Measurements from ENCODE around the gene EXOC7. TPM values are rescaled to one million over a fixed set of nuclear protein-coding genes. Genes with fewer than 3 reads are reported as not detected.

The EXOC7 gene
- total RNA-seq, 4 donors from 2014 or later = 51.7 to 87.3 (median 75.1) TPM

GRCh38 chr17:76150712-76151622, 47.4 kb upstream of the EXOC7 start:
- Histone ChIP-seq H3K4me1 (peaks cover 0 to 10% (median 2%) of the 10 kb centered on the region in 4 donors), H3K9me3 (no peaks in the 10 kb centered on the region), H3K4me3 (no peak overlapping the region), H3K27me3 (no peaks in the 10 kb centered on the region), H3K36me3 (peaks cover 0 to 37% (median 0%) of the 10 kb centered on the region in 3 donors), H3K27ac (peak overlapping the region in 2 of 4 donors; percentile 40 to 48)
- TF ChIP-seq EP300 (IDR thresholded peaks at IDR 0.05) = no peak
- DNase-seq (ENCODE audit: low spot score in 2 of 2) = no peak
- 83 to 86% methylated on average over 23 of the region's 23 CpGs for WGBS, 2 donors

- no peak overlapping the region for H3K27ac ChIP-seq
- WGBS, 2 donors = 92 to 95% methylated on average over 9 to 10 of the region's 10 CpGs
- H3K9me3 ChIP-seq = no peaks in the 10 kb centered on the region
- H3K27me3 ChIP-seq = no peaks in the 10 kb centered on the region
- peaks cover 0 to 26% (median 0%) of the 10 kb centered on the region in 3 donors for H3K36me3 ChIP-seq
- peaks cover 0 to 14% (median 4%) of the 10 kb centered on the region in 4 donors for H3K4me1 ChIP-seq
- no peak for DNase-seq (ENCODE audit: low spot score in 2 of 2)
- H3K4me3 ChIP-seq = no peak overlapping the region
- no peak for TF ChIP-seq CTCF (IDR thresholded peaks at IDR 0.05)
- TF ChIP-seq EP300 (IDR thresholded peaks at IDR 0.05) = no peak
- no peak for TF ChIP-seq POLR2A (IDR thresholded peaks at IDR 0.05)
Measured at GRCh38 chr17:76149214-76149613, 45.6 kb upstream of the EXOC7 start.

- Histone ChIP-seq H3K9me3 (no peaks in the 10 kb centered on the region), H3K4me1 (peaks cover 0 to 7% (median 3%) of the 10 kb centered on the region in 4 donors), H3K27me3 (no peaks in the 10 kb centered on the region), H3K36me3 (peaks cover 0 to 26% (median 0%) of the 10 kb centered on the region in 3 donors), H3K27ac (no peak overlapping the region), H3K4me3 (no peak overlapping the region)
- no peak for DNase-seq (ENCODE audit: low spot score in 2 of 2)
- TF ChIP-seq POLR2A (IDR thresholded peaks at IDR 0.05) = no peak
- TF ChIP-seq EP300 (IDR thresholded peaks at IDR 0.05) = no peak
- no peak for TF ChIP-seq CTCF (IDR thresholded peaks at IDR 0.05)
- 85 to 89% methylated on average over 1 of the region's 1 CpG for WGBS, 2 donors
Measured at GRCh38 chr17:76148015-76148326, 44.4 kb upstream of the EXOC7 start.

- H3K4me3 ChIP-seq = no peak overlapping the region
- no peak for DNase-seq (ENCODE audit: low spot score in 2 of 2)
- no peaks in the 10 kb centered on the region for H3K27me3 ChIP-seq
- no peaks in the 10 kb centered on the region for H3K9me3 ChIP-seq
- H3K36me3 ChIP-seq = peaks cover 0 to 23% (median 0%) of the 10 kb centered on the region in 3 donors
- H3K4me1 ChIP-seq = peaks cover 0 to 7% (median 2%) of the 10 kb centered on the region in 4 donors
- no peak for TF ChIP-seq EP300 (IDR thresholded peaks at IDR 0.05)
- peak; percentile 30 to 50 (median 45) for TF ChIP-seq CTCF (IDR thresholded peaks at IDR 0.05)
- WGBS, 2 donors = 77 to 79% methylated on average over 13 of the region's 13 CpGs
- no peak overlapping the region for H3K27ac ChIP-seq
Measured at GRCh38 chr17:76147211-76148014, 43.8 kb upstream of the EXOC7 start.

GRCh38 chr17:76146053-76146851, 42.7 kb upstream of the EXOC7 start:
- Histone ChIP-seq H3K27me3 (no peaks in the 10 kb centered on the region), H3K36me3 (peaks cover 0 to 17% (median 0%) of the 10 kb centered on the region in 3 donors), H3K4me1 (peaks cover 0 to 15% (median 9%) of the 10 kb centered on the region in 4 donors), H3K27ac (peak overlapping the region in 3 of 4 donors; percentile 16 to 71 (median 55)), H3K9me3 (no peaks in the 10 kb centered on the region), H3K4me3 (no peak overlapping the region)
- 85% methylated on average over 19 to 22 of the region's 22 CpGs for WGBS, 2 donors
- DNase-seq (ENCODE audit: low spot score in 2 of 2) = peak in 1 of 2 donors; percentile 5
- TF ChIP-seq EP300 (IDR thresholded peaks at IDR 0.05) (no peak), POLR2A (IDR thresholded peaks at IDR 0.05) (no peak), CTCF (IDR thresholded peaks at IDR 0.05) (no peak)

Data from tibial nerve (tissue), 4 donors.